HepG2 (cell line): ENCODE data around the gene SYTL2. TPM values are rescaled to one million over a fixed set of nuclear protein-coding genes. Genes with fewer than 3 reads are reported as not detected.

Experiments
- ATAC-seq: fragments of 200-7000 bp; cut with Tn5 transposase; 3 replicates; pipeline ENCODE4 v1.9.1; 2020; ENCODE audit warnings: mild to moderate bottlenecking, moderate library complexity
- BruUV-seq: library from RNA; stranded (reverse); fragments of 400-500 nt; replicated peaks from 2 replicates; lab custom pipeline; 2021; lab: Mats Ljungman, UMichigan
- CTCF ChIA-PET: fragments of 300-600 bp; formaldehyde crosslinking; extraction: SDS; loops from one replicate; lab custom pipeline; 2021; ENCODE audit warnings: low total read pairs, inconsistent platforms, low intra/inter-chr PET ratio; lab: Yijun Ruan, JAX
- POLR2A ChIA-PET: fragments of 350-600 bp; sonication (Branson Sonifier 250); formaldehyde crosslinking; loops from one replicate; lab custom pipeline; 2020; ENCODE audit warnings: antibody characterized with exemption, inconsistent platforms; lab: Yijun Ruan, JAX
- DNase-seq: peaks from one replicate; pipeline ENCODE4 v3.0.0-alpha.2; 2015; ENCODE audit warnings: low spot score
- FAIRE-seq: peaks from 3 replicates; lab custom pipeline; 2011; peaks lifted over from hg19 to GRCh38; lab: Jason Lieb, UNC
- H2AFZ ChIP-seq: one replicate; pipeline ENCODE4 v1.6.1; 2011; ENCODE audit warnings: low read length, inconsistent platforms
- H3K27ac ChIP-seq: fragments of 300-600 bp; 3 replicates; pipeline ENCODE4 v1.8.0; 2011; ENCODE audit warnings: mixed run types, mild to moderate bottlenecking, mixed read lengths, low read length, inconsistent platforms; ENCODE audit not compliant: insufficient read depth; ENCODE audit errors: extremely low read length
- H3K27me3 ChIP-seq, 2 experiments: fragments of 200-600 bp in 1 of 2; 2 replicates in 1 of 2; 3 replicates in 1 of 2; pipeline versions ENCODE4 v1.6.0 to v1.8.0; 2011; ENCODE audit warnings: low read length in 2 of 2, mild to moderate bottlenecking in 2 of 2, moderate library complexity in 2 of 2, inconsistent platforms in 1 of 2; ENCODE audit not compliant: insufficient read depth in 2 of 2, control insufficient read depth in 1 of 2
- H3K36me3 ChIP-seq, 2 experiments: fragments of 200-600 bp in 1 of 2; replicated peaks in 1 of 2; 2 replicates in 1 of 2; 3 replicates in 1 of 2; pipeline versions ENCODE4 v1.5.1 to v1.8.0; 2011; ENCODE audit warnings: low read length in 2 of 2, inconsistent platforms in 1 of 2; ENCODE audit not compliant: insufficient read depth in 2 of 2, control insufficient read depth in 1 of 2
- H3K4me1 ChIP-seq: 2 replicates; pipeline ENCODE4 v1.5.1; 2012; ENCODE audit warnings: low read length, inconsistent platforms; ENCODE audit not compliant: insufficient read depth
- H3K4me2 ChIP-seq: 2 replicates; pipeline ENCODE4 v1.6.0; 2011; ENCODE audit warnings: low read depth, low read length, inconsistent platforms
- H3K4me3 ChIP-seq, 3 experiments: fragments of 200-600 bp in 1 of 3; sonication (generic), shearing (Covaris generic) in 1 of 3; replicated peaks in 1 of 3; 2 replicates each; pipeline ENCODE4 v1.5.1; 2011 to 2016; ENCODE audit warnings: low read length in 3 of 3, inconsistent platforms in 2 of 3, low read depth in 2 of 3, mild to moderate bottlenecking in 2 of 3, control low read depth in 1 of 3, mixed read lengths in 1 of 3; ENCODE audit not compliant: insufficient read depth in 1 of 3
- H3K79me2 ChIP-seq: one replicate; pipeline ENCODE4 v1.6.1; 2011; ENCODE audit warnings: low read length, inconsistent platforms; ENCODE audit not compliant: insufficient read depth
- H3K9ac ChIP-seq: 2 replicates; pipeline ENCODE4 v1.6.0; 2011; ENCODE audit warnings: mild to moderate bottlenecking, low read depth, low read length, inconsistent platforms; ENCODE audit not compliant: insufficient read depth
- H3K9me3 ChIP-seq: 2 replicates; pipeline ENCODE4 v1.5.1; 2012; ENCODE audit warnings: mild to moderate bottlenecking, low read length
- H4K20me1 ChIP-seq: 2 replicates; pipeline ENCODE4 v1.6.0; 2011; ENCODE audit warnings: inconsistent platforms, mild to moderate bottlenecking, low read length, moderate library complexity; ENCODE audit not compliant: insufficient read depth
- HNRNPLL ChIP-seq: fragments of 200-400 bp; formaldehyde crosslinking; IDR thresholded peaks from 2 replicates; pipeline ENCODE4 v1.6.1; 2017; ENCODE audit warnings: mild to moderate bottlenecking, low read depth, low read length; ENCODE audit not compliant: poor library complexity, severe bottlenecking
- NCOA5 ChIP-seq: sonication (generic); formaldehyde crosslinking; IDR thresholded peaks from 2 replicates; pipeline ENCODE4 v1.4.0; 2020; ENCODE audit warnings: missing genetic modification reagents
- RBAK ChIP-seq: sonication (generic); formaldehyde crosslinking; IDR thresholded peaks from 2 replicates; pipeline ENCODE4 v1.5.1; 2020; ENCODE audit warnings: mild to moderate bottlenecking, missing genetic modification reagents
- RERE ChIP-seq: IDR thresholded peaks from 2 replicates; pipeline ENCODE4 v1.6.1; 2016; ENCODE audit warnings: low read depth, missing genetic modification reagents, missing compliant biosample characterization
- ZMYM3 ChIP-seq: sonication (generic); formaldehyde crosslinking; IDR thresholded peaks from 2 replicates; pipeline ENCODE4 v1.5.1; 2020; ENCODE audit warnings: mild to moderate bottlenecking, missing genetic modification reagents
- whole genome bisulfite sequencing: methylation state at CpG from one replicate; pipeline ENCODE4 v1.1.6; 2017; ENCODE audit warnings: low lambda C conversion rate; 5-methylcytosine and 5-hydroxymethylcytosine counted together
- in situ Hi-C: cut with HindIII; loops from 2 replicates; pipeline ENCODE4 v1.10.0; 2017; ENCODE audit warnings: low pct_unique_long_range_greater_than_20kb; ENCODE audit not compliant: extremely low pct_ligation_motif_present
- intact Hi-C: fragments of 100-400 bp; cut with micrococcal nuclease; formaldehyde crosslinking; loops from one replicate; pipeline ENCODE4 v1.10.0; 2022; ENCODE audit not compliant: unreplicated experiment
- polyA plus RNA-seq, 8 experiments: library from polyadenylated mRNA; depleted of rRNA in 3 of 8; stranded (reverse) in 7 of 8; unstranded in 1 of 8; fragments of >200 nt; fragmentation: Illumina TruSeq in 4 of 8; extraction: Trizol in 4 of 8; gene quantifications; 2 replicates each; pipeline versions ENCODE4 v1.2.1 to v1.2.3, GENCODE V29; 2011 to 2016; ENCODE audit warnings: low read depth in 4 of 8, missing spikeins in 1 of 8, mixed read lengths in 1 of 8; ENCODE audit not compliant: insufficient read depth in 1 of 8
- total RNA-seq, 5 experiments: library from RNA; depleted of rRNA; stranded (reverse); fragments of >200 nt; fragmentation: Illumina TruSeq; extraction: Trizol; gene quantifications; 2 replicates each; pipeline ENCODE4 v1.2.3, GENCODE V29; 2016; ENCODE audit warnings: low read depth in 1 of 5
- TF ChIP-seq, protein P1 (sequence below): sonication (generic); formaldehyde crosslinking; IDR thresholded peaks from one replicate; pipeline ENCODE4 v1.5.1; 2020; ENCODE audit warnings: mild to moderate bottlenecking, missing genetic modification reagents; ENCODE audit errors: not compliant biosample characterization
- TF ChIP-seq, protein P2 (sequence below): sonication (generic); formaldehyde crosslinking; IDR thresholded peaks from 2 replicates; pipeline ENCODE4 v1.4.0; 2020; ENCODE audit warnings: missing genetic modification reagents, mild to moderate bottlenecking, borderline replicate concordance

Gene SYTL2
- total and polyA plus RNA-seq, 2 of the 13 experiments (the other 11 are each of a cell fraction or from before 2014, with no cell fraction given) = 0.77 to 0.90 TPM

DNA sequence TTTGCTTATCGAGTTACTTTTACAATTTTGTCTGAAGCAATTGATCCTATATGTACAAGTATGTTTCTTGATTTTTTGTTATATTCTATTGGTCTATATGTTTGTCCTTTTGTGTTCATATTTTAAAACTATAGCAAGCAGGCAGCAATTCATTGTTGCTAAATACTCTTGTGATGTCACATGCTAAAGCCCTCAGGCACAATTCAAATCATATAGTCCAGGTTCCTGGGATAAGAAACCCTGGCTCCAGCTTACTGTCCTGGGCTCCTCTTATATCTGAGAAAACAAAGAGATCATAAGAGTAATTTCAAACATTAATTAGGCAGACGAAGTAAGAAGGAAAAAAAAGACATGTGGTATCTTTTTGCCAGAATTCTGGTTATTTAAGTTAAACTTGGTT is 37.6 kb upstream of the SYTL2 start:
- no peaks in the 10 kb centered on the region for H3K4me1 ChIP-seq
- no peaks in the 10 kb centered on the region for H4K20me1 ChIP-seq
- intact Hi-C loops (no loop called here), in situ Hi-C loops (no loop called here)
- no peak overlapping the region for H2AFZ ChIP-seq
- ChIA-PET CTCF (no interaction called here), POLR2A (no interaction called here)
- ATAC-seq (no peak), DNase-seq (no peak), FAIRE-seq (no peak)
- WGBS = 7% methylated on average over 2 of the region's 2 CpGs
- no TSS peak for BruUV-seq
- no peaks in the 10 kb centered on the region for H3K27me3 ChIP-seq
- no peaks in the 10 kb centered on the region for H3K9me3 ChIP-seq
- H3K4me2 ChIP-seq = no peak overlapping the region
- H3K27ac ChIP-seq = no peak overlapping the region
- no peaks in the 10 kb centered on the region for H3K79me2 ChIP-seq
- H3K9ac ChIP-seq = no peak overlapping the region
- H3K4me3 ChIP-seq = no peak overlapping the region
- no peaks in the 10 kb centered on the region for H3K36me3 ChIP-seq
- TF ChIP-seq RERE (no peak), ZMYM3 (CRISPR knock-in tag) (no peak), HNRNPLL (no peak), NCOA5 (CRISPR knock-in tag) (no peak), RBAK (CRISPR knock-in tag) (no peak)
- TF ChIP-seq, protein P1, sequence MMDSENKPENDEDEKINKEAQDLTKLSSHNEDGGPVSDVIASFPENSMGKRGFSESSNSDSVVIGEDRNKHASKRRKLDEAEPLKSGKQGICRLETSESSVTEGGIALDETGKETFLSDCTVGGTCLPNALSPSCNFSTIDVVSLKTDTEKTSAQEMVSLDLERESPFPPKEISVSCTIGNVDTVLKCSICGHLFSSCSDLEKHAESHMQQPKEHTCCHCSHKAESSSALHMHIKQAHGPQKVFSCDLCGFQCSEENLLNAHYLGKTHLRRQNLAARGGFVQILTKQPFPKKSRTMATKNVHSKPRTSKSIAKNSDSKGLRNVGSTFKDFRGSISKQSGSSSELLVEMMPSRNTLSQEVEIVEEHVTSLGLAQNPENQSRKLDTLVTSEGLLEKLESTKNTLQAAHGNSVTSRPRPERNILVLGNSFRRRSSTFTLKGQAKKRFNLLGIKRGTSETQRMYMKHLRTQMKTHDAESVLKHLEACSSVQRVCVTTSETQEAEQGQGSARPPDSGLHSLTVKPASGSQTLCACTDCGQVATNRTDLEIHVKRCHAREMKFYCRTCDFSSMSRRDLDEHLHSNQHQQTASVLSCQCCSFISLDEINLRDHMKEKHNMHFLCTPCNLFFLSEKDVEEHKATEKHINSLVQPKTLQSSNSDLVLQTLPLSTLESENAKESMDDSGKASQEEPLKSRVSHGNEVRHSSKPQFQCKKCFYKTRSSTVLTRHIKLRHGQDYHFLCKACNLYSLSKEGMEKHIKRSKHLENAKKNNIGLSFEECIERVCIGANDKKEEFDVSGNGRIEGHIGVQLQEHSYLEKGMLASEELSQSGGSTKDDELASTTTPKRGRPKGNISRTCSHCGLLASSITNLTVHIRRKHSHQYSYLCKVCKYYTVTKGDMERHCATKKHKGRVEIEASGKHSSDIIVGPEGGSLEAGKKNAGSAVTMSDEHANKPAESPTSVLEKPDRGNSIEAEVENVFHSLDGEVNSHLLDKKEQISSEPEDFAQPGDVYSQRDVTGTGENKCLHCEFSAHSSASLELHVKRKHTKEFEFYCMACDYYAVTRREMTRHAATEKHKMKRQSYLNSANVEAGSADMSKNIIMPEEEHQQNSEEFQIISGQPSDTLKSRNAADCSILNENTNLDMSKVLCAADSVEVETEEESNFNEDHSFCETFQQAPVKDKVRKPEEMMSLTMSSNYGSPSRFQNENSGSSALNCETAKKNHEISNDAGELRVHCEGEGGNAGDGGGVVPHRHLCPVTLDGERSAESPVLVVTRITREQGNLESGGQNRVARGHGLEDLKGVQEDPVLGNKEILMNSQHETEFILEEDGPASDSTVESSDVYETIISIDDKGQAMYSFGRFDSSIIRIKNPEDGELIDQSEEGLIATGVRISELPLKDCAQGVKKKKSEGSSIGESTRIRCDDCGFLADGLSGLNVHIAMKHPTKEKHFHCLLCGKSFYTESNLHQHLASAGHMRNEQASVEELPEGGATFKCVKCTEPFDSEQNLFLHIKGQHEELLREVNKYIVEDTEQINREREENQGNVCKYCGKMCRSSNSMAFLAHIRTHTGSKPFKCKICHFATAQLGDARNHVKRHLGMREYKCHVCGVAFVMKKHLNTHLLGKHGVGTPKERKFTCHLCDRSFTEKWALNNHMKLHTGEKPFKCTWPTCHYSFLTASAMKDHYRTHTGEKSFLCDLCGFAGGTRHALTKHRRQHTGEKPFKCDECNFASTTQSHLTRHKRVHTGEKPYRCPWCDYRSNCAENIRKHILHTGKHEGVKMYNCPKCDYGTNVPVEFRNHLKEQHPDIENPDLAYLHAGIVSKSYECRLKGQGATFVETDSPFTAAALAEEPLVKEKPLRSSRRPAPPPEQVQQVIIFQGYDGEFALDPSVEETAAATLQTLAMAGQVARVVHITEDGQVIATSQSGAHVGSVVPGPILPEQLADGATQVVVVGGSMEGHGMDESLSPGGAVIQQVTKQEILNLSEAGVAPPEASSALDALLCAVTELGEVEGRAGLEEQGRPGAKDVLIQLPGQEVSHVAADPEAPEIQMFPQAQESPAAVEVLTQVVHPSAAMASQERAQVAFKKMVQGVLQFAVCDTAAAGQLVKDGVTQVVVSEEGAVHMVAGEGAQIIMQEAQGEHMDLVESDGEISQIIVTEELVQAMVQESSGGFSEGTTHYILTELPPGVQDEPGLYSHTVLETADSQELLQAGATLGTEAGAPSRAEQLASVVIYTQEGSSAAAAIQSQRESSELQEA (CRISPR knock-in tag) = no peak
- TF ChIP-seq, protein P2, sequence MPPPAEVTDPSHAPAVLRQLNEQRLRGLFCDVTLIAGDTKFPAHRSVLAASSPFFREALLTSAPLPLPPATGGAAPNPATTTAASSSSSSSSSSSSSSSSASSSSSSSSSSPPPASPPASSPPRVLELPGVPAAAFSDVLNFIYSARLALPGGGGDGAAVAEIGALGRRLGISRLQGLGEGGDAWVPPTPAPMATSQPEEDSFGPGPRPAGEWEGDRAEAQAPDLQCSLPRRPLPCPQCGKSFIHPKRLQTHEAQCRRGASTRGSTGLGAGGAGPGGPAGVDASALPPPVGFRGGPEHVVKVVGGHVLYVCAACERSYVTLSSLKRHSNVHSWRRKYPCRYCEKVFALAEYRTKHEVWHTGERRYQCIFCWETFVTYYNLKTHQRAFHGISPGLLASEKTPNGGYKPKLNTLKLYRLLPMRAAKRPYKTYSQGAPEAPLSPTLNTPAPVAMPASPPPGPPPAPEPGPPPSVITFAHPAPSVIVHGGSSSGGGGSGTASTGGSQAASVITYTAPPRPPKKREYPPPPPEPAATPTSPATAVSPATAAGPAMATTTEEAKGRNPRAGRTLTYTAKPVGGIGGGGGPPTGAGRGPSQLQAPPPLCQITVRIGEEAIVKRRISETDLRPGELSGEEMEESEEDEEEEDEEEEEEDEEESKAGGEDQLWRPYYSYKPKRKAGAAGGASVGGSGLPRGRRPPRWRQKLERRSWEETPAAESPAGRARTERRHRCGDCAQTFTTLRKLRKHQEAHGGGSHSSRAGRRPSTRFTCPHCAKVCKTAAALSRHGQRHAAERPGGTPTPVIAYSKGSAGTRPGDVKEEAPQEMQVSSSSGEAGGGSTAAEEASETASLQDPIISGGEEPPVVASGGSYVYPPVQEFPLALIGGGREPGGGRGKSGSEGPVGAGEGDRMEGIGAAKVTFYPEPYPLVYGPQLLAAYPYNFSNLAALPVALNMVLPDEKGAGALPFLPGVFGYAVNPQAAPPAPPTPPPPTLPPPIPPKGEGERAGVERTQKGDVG = no peak
